SJCRH30 (cell line): Measurements from ENCODE around the gene TMEM184C. TPM values are rescaled to one million over a fixed set of nuclear protein-coding genes. Genes with fewer than 3 reads are reported as not detected.

Experiments
- DNase-seq, 2 experiments: peaks; one replicate each; pipeline ENCODE4 v3.0.0-alpha.2; 2015 to 2020
- H3K27ac ChIP-seq: fragments of 250-450 bp; sonication (Bioruptor Pico); 2 replicates; pipeline ENCODE4 v1.5.1; 2020; ENCODE audit warnings: mild to moderate bottlenecking, moderate library complexity
- H3K27me3 ChIP-seq: fragments of 250-450 bp; sonication (Bioruptor Pico); 2 replicates; pipeline ENCODE4 v1.5.1; 2020; ENCODE audit warnings: mild to moderate bottlenecking, moderate library complexity
- H3K36me3 ChIP-seq: fragments of 250-450 bp; sonication (Bioruptor Pico); 2 replicates; pipeline ENCODE4 v1.5.1; 2020; ENCODE audit warnings: mild to moderate bottlenecking, moderate library complexity
- H3K4me1 ChIP-seq: fragments of 250-450 bp; sonication (Bioruptor Pico); 2 replicates; pipeline ENCODE4 v1.5.1; 2020; ENCODE audit warnings: mild to moderate bottlenecking, moderate library complexity
- H3K4me3 ChIP-seq: fragments of 250-450 bp; sonication (Bioruptor Pico); 2 replicates; pipeline ENCODE4 v1.5.1; 2020; ENCODE audit warnings: mild to moderate bottlenecking, moderate library complexity
- H3K9me3 ChIP-seq: fragments of 250-450 bp; sonication (Bioruptor Pico); replicated peaks from 2 replicates; pipeline ENCODE4 v1.5.1; 2020; ENCODE audit warnings: mild to moderate bottlenecking, moderate library complexity
- total RNA-seq: library from RNA; depleted of rRNA; stranded (reverse); fragments of >200 nt; shearing (Covaris generic); gene quantifications from 2 replicates; pipeline ENCODE4 v1.2.3, GENCODE V29; 2014

Gene TMEM184C
- total RNA-seq, 1 experiment from 2014 or later: 20.6 TPM

DNA sequence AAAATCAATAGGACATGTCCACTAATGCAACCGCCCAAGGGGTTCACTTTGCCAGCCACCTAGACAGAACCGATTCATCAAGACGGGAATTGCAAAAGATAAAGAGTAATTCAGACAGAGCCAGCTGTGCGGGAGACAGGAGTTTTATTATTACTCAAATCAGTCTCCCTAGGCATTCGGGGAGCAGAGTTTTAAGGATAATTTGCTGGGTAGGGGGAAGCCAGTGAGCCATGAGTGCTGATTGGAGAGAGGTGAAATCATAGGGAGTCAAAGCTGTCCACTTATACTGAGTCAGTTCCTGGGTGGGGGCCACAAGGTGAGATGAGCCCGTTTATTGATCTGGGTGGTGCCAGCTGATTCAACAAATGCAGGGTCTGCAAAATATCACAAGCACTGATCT, 8.5 kb downstream of the TMEM184C start:
- Histone ChIP-seq H3K4me1 (no peaks in the 10 kb centered on the region), H3K36me3 (peaks cover 24% of the 10 kb centered on the region), H3K27ac (no peak overlapping the region), H3K4me3 (no peak overlapping the region), H3K9me3 (no peaks in the 10 kb centered on the region), H3K27me3 (no peaks in the 10 kb centered on the region)
- DNase-seq: no peak

DNA sequence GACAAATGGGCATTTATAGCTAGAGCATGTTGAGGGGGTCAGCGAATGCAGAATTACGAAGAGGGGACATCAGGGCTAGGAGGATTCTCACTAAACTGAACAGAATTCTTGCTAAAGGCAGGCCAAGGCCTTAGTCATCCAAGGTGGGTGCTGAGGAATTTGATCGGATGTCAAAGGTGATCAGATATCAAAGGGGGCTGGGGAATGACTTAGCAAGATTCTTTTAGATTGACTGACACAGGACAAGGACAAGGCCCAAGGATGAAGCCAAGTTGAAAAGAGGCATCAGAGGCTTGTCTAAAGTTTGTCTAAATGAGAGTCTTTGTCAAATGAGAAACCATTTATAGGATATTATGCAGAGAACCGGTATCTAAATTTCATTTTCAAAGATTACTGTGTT, 9.7 kb downstream of the TMEM184C start:
- Histone ChIP-seq H3K9me3 (no peaks in the 10 kb centered on the region), H3K27ac (no peak overlapping the region), H3K27me3 (no peaks in the 10 kb centered on the region), H3K36me3 (peaks cover 25% of the 10 kb centered on the region), H3K4me1 (no peaks in the 10 kb centered on the region), H3K4me3 (no peak overlapping the region)
- no peak for DNase-seq

DNA sequence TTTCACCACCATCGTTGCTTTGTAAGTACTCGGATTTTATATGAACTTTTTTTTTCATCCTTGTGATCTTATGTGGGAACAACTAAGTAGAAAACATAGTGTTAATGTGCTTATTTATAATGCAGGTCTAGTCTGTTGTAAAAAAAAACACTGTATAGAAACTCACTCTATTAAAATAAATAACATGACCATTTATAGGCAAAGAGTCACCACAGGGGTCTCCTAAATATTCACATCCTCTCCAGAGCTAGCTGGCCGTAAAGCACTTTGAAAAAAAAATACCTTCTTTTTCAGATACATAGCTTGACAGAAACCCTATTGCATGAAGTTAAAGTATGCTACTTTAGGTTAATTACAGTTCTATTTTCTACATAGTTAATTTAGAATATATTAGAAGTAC, 11.2 kb downstream of the TMEM184C start:
- Histone ChIP-seq H3K36me3 (peaks cover 27% of the 10 kb centered on the region), H3K4me1 (no peaks in the 10 kb centered on the region), H3K9me3 (no peaks in the 10 kb centered on the region), H3K27me3 (no peaks in the 10 kb centered on the region), H3K4me3 (no peak overlapping the region), H3K27ac (no peak overlapping the region)
- no peak for DNase-seq

DNA sequence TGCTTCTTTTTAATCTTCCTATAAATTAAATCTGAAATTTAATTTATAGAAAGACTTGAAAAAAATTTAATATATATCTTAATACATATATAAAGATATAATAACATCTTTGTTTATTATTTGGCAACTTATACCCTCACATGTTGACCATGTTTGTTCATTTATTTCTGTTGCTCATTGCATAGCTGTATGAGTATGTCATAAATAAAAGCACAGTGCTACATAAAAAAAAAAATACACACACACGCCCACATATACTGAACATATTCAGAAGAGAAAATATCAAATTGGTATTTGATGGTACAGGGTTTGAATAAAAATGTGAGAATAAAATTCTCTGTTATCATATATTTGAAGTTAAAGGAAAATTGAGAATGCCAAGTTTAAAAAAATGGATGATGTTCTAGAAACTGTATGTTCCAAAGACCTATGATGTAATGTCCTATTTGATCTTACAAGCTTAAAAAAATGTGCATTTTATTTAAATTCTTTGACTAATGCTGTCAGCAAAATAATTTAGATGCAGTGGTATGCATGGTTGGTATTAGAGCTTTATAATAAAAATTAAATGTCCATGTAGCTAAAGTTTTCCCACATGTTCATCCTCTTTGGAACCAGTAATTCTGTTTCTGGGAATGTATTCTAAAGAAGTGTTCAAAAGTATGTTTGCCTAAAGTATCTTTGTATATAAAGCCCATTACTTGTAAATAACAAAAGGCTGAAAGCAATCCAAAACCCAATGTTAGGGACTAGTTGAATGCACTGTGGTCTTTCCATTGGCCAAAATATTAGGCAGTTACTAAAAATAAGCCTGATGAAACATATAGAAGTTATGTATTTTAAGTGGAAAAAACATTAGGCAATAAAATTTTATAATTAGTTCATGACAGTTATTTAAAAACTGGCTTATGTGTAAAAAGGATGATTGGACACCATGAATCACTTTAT, 12.9 kb downstream of the TMEM184C start:
- no peaks in the 10 kb centered on the region for H3K27me3 ChIP-seq
- H3K9me3 ChIP-seq: no peaks in the 10 kb centered on the region
- no peak for DNase-seq
- no peak overlapping the region for H3K4me3 ChIP-seq
- no peaks in the 10 kb centered on the region for H3K4me1 ChIP-seq
- peaks cover 31% of the 10 kb centered on the region for H3K36me3 ChIP-seq
- no peak overlapping the region for H3K27ac ChIP-seq

DNA sequence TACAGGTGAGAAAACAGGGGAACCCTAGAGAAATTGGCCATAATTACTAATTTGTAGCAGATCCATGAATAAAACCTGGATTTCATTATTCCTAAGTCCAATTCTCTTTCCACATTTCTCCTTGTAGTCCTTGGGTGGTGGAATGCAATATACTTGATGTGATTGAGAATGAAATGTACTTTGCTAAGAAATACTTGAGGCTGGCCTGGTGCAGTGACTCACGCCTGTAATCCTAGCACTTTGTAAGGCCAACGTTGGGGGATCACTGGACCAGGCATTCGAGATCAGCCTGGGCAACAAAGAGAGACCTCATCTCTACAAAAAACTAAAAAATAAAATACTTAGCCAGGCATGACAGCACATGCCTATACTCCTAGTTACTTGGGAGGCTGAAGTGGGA, 15.9 kb downstream of the TMEM184C start:
- Histone ChIP-seq H3K4me3 (no peak overlapping the region), H3K4me1 (no peaks in the 10 kb centered on the region), H3K9me3 (no peaks in the 10 kb centered on the region), H3K27me3 (no peaks in the 10 kb centered on the region), H3K36me3 (peaks cover 51% of the 10 kb centered on the region), H3K27ac (no peak overlapping the region)
- DNase-seq: no peak

DNA sequence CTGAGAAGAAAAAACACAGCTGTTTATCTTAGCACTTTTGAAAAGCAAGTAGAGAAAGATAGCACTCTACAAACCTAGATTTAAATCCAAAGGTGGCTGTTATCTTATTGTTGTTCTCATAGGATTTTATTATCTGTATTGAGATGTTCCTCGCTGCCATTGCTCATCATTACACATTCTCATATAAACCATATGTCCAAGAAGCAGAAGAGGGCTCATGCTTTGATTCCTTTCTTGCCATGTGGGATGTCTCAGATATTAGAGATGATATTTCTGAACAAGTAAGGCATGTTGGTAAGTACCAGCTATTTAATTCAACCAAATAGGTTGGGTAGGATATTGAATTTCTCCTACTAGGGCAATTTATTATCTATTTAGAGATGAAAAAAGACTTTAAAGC, 16.4 kb downstream of the TMEM184C start:
- Histone ChIP-seq H3K27me3 (no peaks in the 10 kb centered on the region), H3K27ac (no peak overlapping the region), H3K9me3 (no peaks in the 10 kb centered on the region), H3K4me3 (no peak overlapping the region), H3K36me3 (peaks cover 52% of the 10 kb centered on the region), H3K4me1 (no peaks in the 10 kb centered on the region)
- DNase-seq: no peak

DNA sequence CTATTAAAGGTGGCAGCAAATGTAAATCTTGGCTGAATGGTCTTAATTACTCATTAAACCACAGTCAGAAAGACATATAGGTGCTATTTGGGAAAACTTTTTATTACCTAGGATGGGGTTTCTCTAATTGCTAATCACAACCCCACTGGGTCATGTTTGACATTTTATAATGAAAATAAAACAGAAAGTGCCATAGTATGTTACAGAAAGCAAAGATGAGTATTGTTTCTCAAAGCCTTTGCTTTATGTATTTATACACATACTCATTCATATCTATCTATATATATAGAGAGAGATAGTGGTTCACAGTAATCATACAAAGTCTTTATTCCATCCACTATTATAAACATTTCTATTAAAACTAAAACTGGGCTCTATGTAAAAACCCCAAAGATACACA, 18.2 kb downstream of the TMEM184C start:
- no peak overlapping the region for H3K4me3 ChIP-seq
- no peaks in the 10 kb centered on the region for H3K4me1 ChIP-seq
- no peaks in the 10 kb centered on the region for H3K9me3 ChIP-seq
- H3K27me3 ChIP-seq: no peaks in the 10 kb centered on the region
- no peak overlapping the region for H3K27ac ChIP-seq
- DNase-seq: no peak
- H3K36me3 ChIP-seq: peaks cover 53% of the 10 kb centered on the region

DNA sequence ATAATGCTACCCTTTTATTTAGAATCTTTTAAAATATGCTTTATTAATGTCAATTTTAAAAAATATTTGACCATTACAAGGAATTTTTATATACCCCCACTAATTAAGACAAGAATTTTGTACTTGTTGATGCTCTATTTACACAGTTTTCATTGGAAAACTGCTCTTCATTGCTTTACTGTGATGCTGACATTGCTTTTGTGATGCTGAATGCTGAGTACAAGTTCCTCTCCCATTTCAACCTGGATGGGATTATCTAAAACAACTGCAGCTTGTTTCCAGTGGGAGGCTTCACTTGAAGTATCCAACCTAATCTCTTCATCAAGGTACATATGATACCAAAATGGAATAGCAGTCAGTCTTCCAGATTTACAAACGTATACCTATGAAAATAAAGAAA, 21.2 kb downstream of the TMEM184C start:
- Histone ChIP-seq H3K27me3 (no peaks in the 10 kb centered on the region), H3K4me1 (no peaks in the 10 kb centered on the region), H3K9me3 (no peaks in the 10 kb centered on the region), H3K27ac (no peak overlapping the region), H3K36me3 (peaks cover 52% of the 10 kb centered on the region), H3K4me3 (no peak overlapping the region)
- DNase-seq: no peak

DNA sequence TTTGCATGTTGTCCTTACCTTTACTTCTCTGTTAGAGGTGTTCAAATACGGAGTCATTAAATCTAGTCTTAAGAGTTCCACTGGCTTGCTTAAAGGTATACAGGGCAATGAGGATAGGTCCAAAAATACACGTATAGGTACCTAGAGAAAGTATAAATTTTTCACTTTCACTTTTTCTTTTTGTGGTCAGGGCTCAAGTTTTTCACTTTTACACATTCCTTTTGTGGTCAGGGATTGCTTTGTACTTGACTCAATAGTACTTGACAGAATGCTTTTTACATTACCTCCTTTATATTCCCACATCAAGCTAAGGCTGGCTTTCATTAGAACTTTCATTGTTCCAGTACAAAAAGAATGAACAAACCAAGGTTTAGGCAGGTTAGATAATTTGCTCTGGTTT, 21.7 kb downstream of the TMEM184C start:
- Histone ChIP-seq H3K27me3 (no peaks in the 10 kb centered on the region), H3K36me3 (peaks cover 50% of the 10 kb centered on the region), H3K4me1 (no peaks in the 10 kb centered on the region), H3K27ac (no peak overlapping the region), H3K4me3 (no peak overlapping the region), H3K9me3 (no peaks in the 10 kb centered on the region)
- no peak for DNase-seq

DNA sequence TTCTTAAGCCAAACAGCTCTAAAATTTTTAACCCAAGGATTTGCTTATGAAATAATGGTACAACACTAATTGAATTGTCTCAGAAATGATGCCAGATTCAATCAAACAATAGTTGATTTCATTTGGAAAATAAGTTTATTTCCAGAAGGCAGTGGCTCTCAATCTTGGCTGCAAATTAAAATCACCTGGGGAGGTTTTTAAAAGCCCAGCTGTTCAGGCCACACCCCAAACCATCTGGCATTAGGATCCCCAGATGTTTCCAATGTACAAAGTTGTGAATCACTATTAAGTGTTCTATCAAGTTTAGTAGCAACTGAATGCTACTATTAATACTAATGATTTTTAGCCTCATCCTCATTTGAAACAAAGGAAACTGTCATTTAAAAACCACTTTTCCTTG, 22.2 kb downstream of the TMEM184C start:
- no peak overlapping the region for H3K4me3 ChIP-seq
- no peaks in the 10 kb centered on the region for H3K27me3 ChIP-seq
- no peak for DNase-seq
- H3K9me3 ChIP-seq: no peaks in the 10 kb centered on the region
- H3K36me3 ChIP-seq: peaks cover 47% of the 10 kb centered on the region
- no peaks in the 10 kb centered on the region for H3K4me1 ChIP-seq
- H3K27ac ChIP-seq: no peak overlapping the region

DNA sequence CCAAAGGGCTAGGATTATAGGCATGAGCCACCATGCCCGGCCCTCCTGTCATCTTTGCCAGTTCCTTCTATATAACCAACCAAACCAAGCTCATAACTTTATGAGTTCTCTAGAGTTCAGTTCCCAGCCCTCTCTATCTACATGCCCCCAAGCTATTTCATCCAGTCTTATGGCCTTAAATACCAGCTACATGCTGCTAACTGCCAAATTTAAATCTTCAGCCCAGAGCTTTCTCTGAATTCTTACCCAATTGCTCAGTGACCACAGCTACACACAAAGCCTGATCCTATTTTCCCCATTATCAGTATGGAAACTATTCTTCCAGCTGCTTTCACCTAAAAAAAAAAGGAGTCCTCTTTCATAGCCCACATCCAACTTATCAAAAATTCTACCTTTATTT, 23.1 kb downstream of the TMEM184C start:
- H3K4me1 ChIP-seq: no peaks in the 10 kb centered on the region
- H3K9me3 ChIP-seq: no peaks in the 10 kb centered on the region
- DNase-seq: no peak
- peaks cover 39% of the 10 kb centered on the region for H3K36me3 ChIP-seq
- H3K27me3 ChIP-seq: no peaks in the 10 kb centered on the region
- H3K4me3 ChIP-seq: no peak overlapping the region
- no peak overlapping the region for H3K27ac ChIP-seq

DNA sequence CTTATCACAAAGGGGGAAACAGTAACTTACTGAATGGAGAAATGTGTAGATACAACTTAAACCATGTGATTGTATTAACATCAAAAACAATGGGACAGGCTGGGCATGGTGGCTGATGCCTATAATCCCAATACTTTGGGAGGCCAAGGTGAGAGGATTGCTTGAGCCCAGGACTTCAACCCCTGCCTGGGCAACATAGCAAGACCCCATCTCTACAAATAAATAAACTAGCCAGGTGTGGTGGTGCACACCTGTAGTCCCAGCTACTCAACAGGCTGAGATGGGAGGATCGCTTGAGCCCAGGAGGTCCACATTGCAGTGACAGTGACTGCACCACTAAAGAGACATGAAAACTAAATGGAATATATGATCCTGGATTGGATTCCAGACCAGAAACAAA, 26.4 kb downstream of the TMEM184C start:
- Histone ChIP-seq H3K27me3 (no peaks in the 10 kb centered on the region), H3K27ac (no peak overlapping the region), H3K36me3 (peaks cover 23% of the 10 kb centered on the region), H3K4me1 (no peaks in the 10 kb centered on the region), H3K9me3 (no peaks in the 10 kb centered on the region), H3K4me3 (no peak overlapping the region)
- DNase-seq: no peak

DNA sequence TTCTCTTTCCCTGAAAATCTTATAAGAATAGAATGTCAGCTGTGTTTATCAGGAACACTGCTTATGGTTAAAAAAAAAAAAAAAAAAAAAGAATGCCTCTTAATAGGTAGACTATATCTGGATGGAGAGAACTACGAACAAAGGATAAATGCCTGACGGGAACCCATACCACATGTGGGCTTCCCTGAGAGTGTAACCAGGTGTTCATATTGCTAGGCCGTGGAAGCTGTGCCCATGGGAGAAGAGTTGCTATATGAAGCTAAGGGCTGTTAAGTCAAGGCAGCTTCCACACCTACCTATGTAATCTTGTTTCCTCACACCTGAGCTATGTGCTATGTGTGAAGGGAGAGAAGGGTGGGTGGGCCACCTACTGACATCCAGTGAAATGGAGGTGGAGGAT, 27.3 kb downstream of the TMEM184C start:
- Histone ChIP-seq H3K36me3 (peaks cover 15% of the 10 kb centered on the region), H3K4me1 (no peaks in the 10 kb centered on the region), H3K9me3 (no peaks in the 10 kb centered on the region), H3K27ac (no peak overlapping the region), H3K4me3 (no peak overlapping the region), H3K27me3 (no peaks in the 10 kb centered on the region)
- no peak for DNase-seq

DNA sequence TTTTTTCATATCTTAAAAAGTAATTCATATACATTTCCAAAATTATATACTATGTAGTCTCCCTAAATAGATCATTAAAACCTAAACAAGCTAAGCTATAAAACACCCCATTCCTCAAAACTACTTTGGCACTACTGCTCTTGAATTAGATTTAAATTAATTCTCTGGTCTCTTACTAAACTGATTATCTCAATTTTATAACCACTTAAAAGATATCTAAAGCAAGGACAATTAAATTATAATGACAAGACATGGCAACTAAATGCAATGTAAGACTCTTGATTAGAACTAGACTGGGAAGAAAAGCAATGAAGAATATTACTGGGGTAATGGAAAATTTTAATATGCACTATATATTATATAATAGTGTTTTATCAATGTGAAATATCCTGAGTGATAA, 27.9 kb downstream of the TMEM184C start:
- no peak overlapping the region for H3K4me3 ChIP-seq
- peaks cover 18% of the 10 kb centered on the region for H3K36me3 ChIP-seq
- no peaks in the 10 kb centered on the region for H3K4me1 ChIP-seq
- H3K9me3 ChIP-seq: no peaks in the 10 kb centered on the region
- no peak overlapping the region for H3K27ac ChIP-seq
- no peak for DNase-seq
- H3K27me3 ChIP-seq: no peaks in the 10 kb centered on the region

DNA sequence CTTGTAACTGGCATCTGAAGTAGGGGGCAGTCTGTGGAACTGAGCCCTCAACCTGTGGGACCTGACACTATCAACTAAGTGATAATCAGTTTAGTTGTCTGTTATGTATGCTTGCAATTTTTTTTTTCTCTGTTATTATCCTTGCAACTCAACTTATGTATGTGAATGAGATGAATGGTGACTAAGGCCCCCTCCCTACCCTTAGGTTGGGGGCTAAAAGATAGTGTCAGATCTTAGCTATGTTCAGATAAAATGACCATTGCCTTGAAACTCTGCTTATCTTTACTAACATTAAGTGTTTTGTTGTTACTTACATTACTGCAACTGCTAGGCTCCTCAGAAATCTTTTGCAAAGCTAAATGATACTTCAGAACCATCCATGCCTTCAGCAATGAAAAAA, 31.5 kb downstream of the TMEM184C start:
- H3K27me3 ChIP-seq: no peaks in the 10 kb centered on the region
- no peaks in the 10 kb centered on the region for H3K9me3 ChIP-seq
- no peak for DNase-seq
- peaks cover 14% of the 10 kb centered on the region for H3K36me3 ChIP-seq
- H3K4me1 ChIP-seq: no peaks in the 10 kb centered on the region
- H3K27ac ChIP-seq: no peak overlapping the region
- H3K4me3 ChIP-seq: no peak overlapping the region

DNA sequence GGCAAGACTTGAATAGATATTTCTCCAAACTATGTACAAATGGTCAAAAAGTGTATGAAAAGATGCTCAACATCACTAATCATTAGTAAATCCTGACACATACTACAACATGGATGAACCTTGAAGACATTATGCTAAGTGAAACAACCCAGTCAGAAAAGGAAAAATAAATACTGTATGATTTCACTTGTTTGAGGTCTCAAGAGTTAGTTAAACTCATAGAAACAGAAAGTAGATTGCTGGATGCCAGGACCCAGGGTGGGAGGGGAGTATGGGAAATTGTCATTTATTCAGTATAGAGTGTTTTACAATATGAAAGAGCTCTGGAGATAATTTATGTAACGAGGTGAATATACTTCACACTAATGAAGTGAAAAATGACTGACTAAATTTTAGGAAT, 34.4 kb downstream of the TMEM184C start:
- peaks cover 13% of the 10 kb centered on the region for H3K36me3 ChIP-seq
- DNase-seq: no peak
- no peaks in the 10 kb centered on the region for H3K9me3 ChIP-seq
- no peak overlapping the region for H3K4me3 ChIP-seq
- no peaks in the 10 kb centered on the region for H3K27me3 ChIP-seq
- no peaks in the 10 kb centered on the region for H3K4me1 ChIP-seq
- H3K27ac ChIP-seq: no peak overlapping the region
